Gastrocnemius medialis (tissue), 4 donors: Measurements from ENCODE around the gene AUTS2. TPM values are rescaled to one million over a fixed set of nuclear protein-coding genes. Genes with fewer than 3 reads are reported as not detected.

Experiments used
- ATAC-seq, 2 donors: fragments of 150-250 bp; one replicate each; pipeline ENCODE4 v1.9.1; 2016
- DNase-seq, 2 donors: peaks; one replicate each; pipeline ENCODE4 v3.0.0-alpha.2; 2019
- H3K27ac ChIP-seq, 4 donors: fragments of 200-600 bp; sonication (generic); 1 replicate in 1 of 4; 2 replicates in 3 of 4; pipeline ENCODE4 v1.5.1; 2016 to 2018; ENCODE audit warnings: mild to moderate bottlenecking in 2 of 4, moderate library complexity in 1 of 4
- H3K27me3 ChIP-seq, 3 donors: fragments of 200-600 bp; sonication (generic) in 2 of 3; 1 replicate in 1 of 3; 2 replicates in 2 of 3; pipeline versions ENCODE4 v1.5.1 to v1.6.0; 2016 to 2019; ENCODE audit warnings: mild to moderate bottlenecking in 1 of 3, moderate library complexity in 1 of 3
- H3K36me3 ChIP-seq, 2 donors: fragments of 200-600 bp; sonication (generic) in 1 of 2; one replicate each; pipeline ENCODE4 v1.5.1; 2017 to 2018
- H3K4me1 ChIP-seq, 2 donors: fragments of 200-600 bp; sonication (generic) in 1 of 2; one replicate each; pipeline ENCODE4 v1.5.1; 2016 to 2017; ENCODE audit warnings: mild to moderate bottlenecking in 2 of 2
- H3K4me3 ChIP-seq, 4 donors: fragments of 200-600 bp; sonication (generic) in 3 of 4; 1 replicate in 1 of 4; 2 replicates in 3 of 4; pipeline ENCODE4 v1.5.1; 2016 to 2019; ENCODE audit warnings: mild to moderate bottlenecking in 2 of 4
- H3K9me3 ChIP-seq, 3 donors: fragments of 200-600 bp; sonication (generic) in 2 of 3; 1 replicate in 1 of 3; 2 replicates in 2 of 3; pipeline ENCODE4 v1.5.1; 2016 to 2019
- POLR2A ChIP-seq, 2 donors: fragments of 450-650 bp; IDR thresholded peaks; one replicate each; pipeline ENCODE4 v1.6.1; 2017; ENCODE audit warnings: antibody characterized with exemption in 2 of 2, mild to moderate bottlenecking in 2 of 2, moderate library complexity in 2 of 2
- in situ Hi-C, 4 donors: fragments of 200-750 bp; cut with MboI; loops; one replicate each; pipeline versions ENCODE4 v1.15.0 to v1.8.0; 2017; ENCODE audit warnings: low sequenced_read_pairs in 4 of 4
- intact Hi-C: fragments of 100-400 bp; cut with DNase I; formaldehyde crosslinking; loops from one replicate; pipeline ENCODE4 v1.15.1; 2023; ENCODE audit warnings: low total_unique reads
- total RNA-seq, 4 donors: library from RNA; depleted of rRNA; stranded (reverse); fragments of >200 nt; gene quantifications; one replicate each; pipeline versions ENCODE4 v1.1.0 to v1.2.3, GENCODE V29; 2016
- TF ChIP-seq, protein P1 (sequence below), 5 experiments: fragments of 450-650 bp in 3 of 5; fragments of 200-600 bp in 2 of 5; sonication (generic) in 2 of 5; IDR thresholded peaks in 4 of 5; conservative IDR thresholded peaks in 1 of 5; 1 replicate in 4 of 5; 2 replicates in 1 of 5; pipeline ENCODE4 v1.5.1; 2016 to 2019; ENCODE audit warnings: antibody characterized with exemption in 5 of 5, mild to moderate bottlenecking in 3 of 5, moderate library complexity in 3 of 5

AUTS2 gene
- total RNA-seq = 10 to 100 TPM in 2 of 4 donors, 1 to 10 TPM in 2; 2.5 to 16.2 (median 8.5) TPM

DNA sequence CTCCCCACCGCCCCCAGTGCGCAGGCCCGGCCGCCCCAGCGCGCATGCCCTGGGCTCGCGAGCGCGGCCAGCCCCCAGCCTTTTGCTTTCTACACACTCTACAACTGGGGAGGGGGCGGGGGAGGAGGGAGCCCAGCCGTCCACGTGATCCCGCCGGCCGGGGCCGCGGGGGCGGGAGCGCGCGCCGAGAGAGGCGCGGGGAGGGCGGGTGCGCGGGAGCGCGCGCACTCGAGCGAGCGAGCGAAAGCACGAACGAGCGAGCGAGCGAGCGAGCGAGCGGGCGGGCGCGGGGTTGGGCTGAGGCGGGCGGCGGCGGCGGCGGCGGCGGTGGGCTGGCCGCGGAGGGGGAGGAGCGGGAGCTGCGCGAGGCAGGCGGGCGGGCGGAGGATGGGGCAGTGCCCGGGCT is at the start of gene AUTS2:
AUTS2 (plus strand) TSS at position 395 of the 406 bp plus-strand sequence. CDS start 1,179 bp downstream, outside the sequence.
- H3K36me3 ChIP-seq = no peaks in the 10 kb centered on the region
- no peaks in the 10 kb centered on the region for H3K9me3 ChIP-seq
- TF ChIP-seq, protein P1, sequence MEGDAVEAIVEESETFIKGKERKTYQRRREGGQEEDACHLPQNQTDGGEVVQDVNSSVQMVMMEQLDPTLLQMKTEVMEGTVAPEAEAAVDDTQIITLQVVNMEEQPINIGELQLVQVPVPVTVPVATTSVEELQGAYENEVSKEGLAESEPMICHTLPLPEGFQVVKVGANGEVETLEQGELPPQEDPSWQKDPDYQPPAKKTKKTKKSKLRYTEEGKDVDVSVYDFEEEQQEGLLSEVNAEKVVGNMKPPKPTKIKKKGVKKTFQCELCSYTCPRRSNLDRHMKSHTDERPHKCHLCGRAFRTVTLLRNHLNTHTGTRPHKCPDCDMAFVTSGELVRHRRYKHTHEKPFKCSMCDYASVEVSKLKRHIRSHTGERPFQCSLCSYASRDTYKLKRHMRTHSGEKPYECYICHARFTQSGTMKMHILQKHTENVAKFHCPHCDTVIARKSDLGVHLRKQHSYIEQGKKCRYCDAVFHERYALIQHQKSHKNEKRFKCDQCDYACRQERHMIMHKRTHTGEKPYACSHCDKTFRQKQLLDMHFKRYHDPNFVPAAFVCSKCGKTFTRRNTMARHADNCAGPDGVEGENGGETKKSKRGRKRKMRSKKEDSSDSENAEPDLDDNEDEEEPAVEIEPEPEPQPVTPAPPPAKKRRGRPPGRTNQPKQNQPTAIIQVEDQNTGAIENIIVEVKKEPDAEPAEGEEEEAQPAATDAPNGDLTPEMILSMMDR (IDR thresholded peaks at IDR 0.05 in 4 of 5, conservative IDR thresholded peaks at IDR 0.05 in 1 of 5) = no peak
- TF ChIP-seq POLR2A (IDR thresholded peaks at IDR 0.05) = peak; percentile 34 to 41
- H3K4me3 ChIP-seq = peak within 1 kb of the TSS; percentile 72 to 92 (median 88)
- DNase-seq (peak; percentile 75 to 82), ATAC-seq (peak; percentile 70 to 74)
- in situ Hi-C loops = no loop called here
- H3K27ac ChIP-seq = peak within 1 kb of the TSS; percentile 85 to 94 (median 88)
- intact Hi-C loops = loop anchor here (1.0 to 5.0 kb wide), 4 partner anchors 81 to 229 kb away; no protein-coding TSS in a partner anchor
- peaks cover 10 to 31% of the 10 kb centered on the region in 2 donors for H3K4me1 ChIP-seq
- no peaks in the 10 kb centered on the region for H3K27me3 ChIP-seq

DNA sequence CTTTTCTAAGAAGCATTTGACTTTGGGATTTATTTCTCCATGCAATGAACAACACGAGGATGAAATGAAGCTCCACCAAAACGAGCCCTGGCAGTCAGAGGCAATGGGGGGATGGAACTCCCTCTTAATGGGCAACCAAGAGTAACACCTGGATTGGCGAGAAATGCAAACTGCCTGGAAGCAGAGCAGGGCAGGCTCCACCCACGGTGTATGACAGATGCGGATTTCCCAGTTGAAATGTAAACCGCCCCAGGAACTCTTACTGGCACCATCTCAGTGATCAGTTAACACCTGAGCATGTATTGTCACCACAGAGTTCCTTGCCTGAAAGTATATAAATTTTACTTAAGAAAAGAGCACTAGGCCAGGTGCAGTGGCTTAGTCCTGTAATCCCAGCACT is 47.3 kb upstream of the AUTS2 start:
- Histone ChIP-seq H3K27me3 (no peaks in the 10 kb centered on the region), H3K4me1 (no peaks in the 10 kb centered on the region), H3K9me3 (no peaks in the 10 kb centered on the region), H3K4me3 (no peak overlapping the region), H3K36me3 (no peaks in the 10 kb centered on the region), H3K27ac (no peak overlapping the region)
- in situ Hi-C loops (no loop called here), intact Hi-C loops (no loop called here)
- DNase-seq = no peak
- ATAC-seq = no peak
- TF ChIP-seq, protein P1 (IDR thresholded peaks at IDR 0.05 in 4 of 5, conservative IDR thresholded peaks at IDR 0.05 in 1 of 5) = no peak
- no peak for TF ChIP-seq POLR2A (IDR thresholded peaks at IDR 0.05)

DNA sequence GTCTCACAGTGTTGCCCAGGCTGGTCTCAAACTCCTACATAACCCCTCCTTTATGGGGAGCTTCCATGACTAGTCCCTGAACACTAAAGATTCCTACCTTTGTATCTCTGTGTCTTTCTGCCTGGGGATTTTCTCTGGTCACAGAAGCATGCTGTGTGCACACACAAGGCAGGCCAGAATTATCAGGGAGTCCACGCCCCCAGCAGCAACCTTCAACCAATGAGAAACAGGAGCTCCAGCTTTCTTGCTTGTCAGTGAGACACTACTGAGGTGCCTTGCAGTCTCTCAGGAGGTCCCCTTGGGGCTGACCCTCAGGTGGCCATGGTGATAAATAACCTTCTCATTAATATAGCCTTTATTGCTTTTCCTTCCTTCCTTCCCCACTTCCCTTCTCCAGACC is 45.1 kb upstream of the AUTS2 start:
- H3K4me1 ChIP-seq = no peaks in the 10 kb centered on the region

DNA sequence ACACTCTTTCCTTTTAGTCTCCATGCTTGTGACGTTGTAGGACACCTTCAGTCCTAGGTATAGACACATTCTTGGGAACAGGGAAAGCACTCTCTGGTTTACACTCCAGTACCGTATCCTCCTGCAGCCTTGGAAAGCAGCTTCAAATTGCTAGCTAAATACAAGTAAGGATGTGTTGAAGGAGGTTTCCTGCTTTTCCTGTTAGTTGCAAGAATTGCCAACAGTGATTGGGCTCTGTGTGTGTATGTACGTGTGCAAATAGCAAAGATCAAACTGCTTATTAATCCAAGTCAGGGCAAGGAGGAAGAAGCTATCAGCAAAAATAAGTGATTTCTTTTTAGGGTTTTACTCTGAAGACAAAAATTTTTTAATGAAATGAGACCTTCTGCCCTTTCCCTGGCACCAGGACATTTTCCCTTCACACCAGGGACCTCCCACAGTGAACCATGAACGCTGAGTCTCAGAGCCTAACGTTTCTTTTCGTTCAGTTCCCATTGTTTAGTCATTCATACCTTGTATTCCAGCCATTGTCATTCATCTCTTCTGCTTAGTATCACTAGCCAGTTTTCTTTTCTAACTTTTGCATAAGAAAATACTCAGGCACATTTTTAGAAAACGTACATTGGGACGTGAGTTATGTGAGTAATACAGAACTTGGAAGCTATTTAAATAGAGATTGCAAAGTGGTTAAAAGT is 36.9 kb upstream of the AUTS2 start:
- no peaks in the 10 kb centered on the region for H3K9me3 ChIP-seq
- ATAC-seq = no peak
- intact Hi-C loops (no loop called here), in situ Hi-C loops (no loop called here)
- no peak overlapping the region for H3K4me3 ChIP-seq
- H3K27me3 ChIP-seq = no peaks in the 10 kb centered on the region
- no peaks in the 10 kb centered on the region for H3K36me3 ChIP-seq
- H3K4me1 ChIP-seq = no peaks in the 10 kb centered on the region
- no peak for DNase-seq
- H3K27ac ChIP-seq = no peak overlapping the region
- TF ChIP-seq, protein P1 (IDR thresholded peaks at IDR 0.05 in 4 of 5, conservative IDR thresholded peaks at IDR 0.05 in 1 of 5) = no peak
- no peak for TF ChIP-seq POLR2A (IDR thresholded peaks at IDR 0.05)

More for the DNA sequence above, 45.1 kb upstream of the AUTS2 start:
- TF ChIP-seq, protein P1 (IDR thresholded peaks at IDR 0.05 in 4 of 5, conservative IDR thresholded peaks at IDR 0.05 in 1 of 5) = no peak
- H3K27ac ChIP-seq = no peak overlapping the region
- ATAC-seq (no peak), DNase-seq (no peak)
- H3K9me3 ChIP-seq = no peaks in the 10 kb centered on the region
- in situ Hi-C loops = no loop called here
- intact Hi-C loops = no loop called here
- H3K4me3 ChIP-seq = no peak overlapping the region
- no peaks in the 10 kb centered on the region for H3K27me3 ChIP-seq
- no peaks in the 10 kb centered on the region for H3K36me3 ChIP-seq
